Tibial artery (tissue), 4 donors: ENCODE data around the gene KIF6.
"Not testable (repeated sequence)": the region's sequence is repeated elsewhere in the genome, so short reads cannot be mapped to it uniquely, and the experiment has no call there.

Experiments
- DNase-seq, 2 donors: peaks; one replicate each; pipeline ENCODE4 v3.0.0-alpha.2; 2019
- H3K27ac ChIP-seq, 2 donors: fragments of 200-600 bp; sonication (generic) in 1 of 2; 1 replicate in 1 of 2; 2 replicates in 1 of 2; pipeline ENCODE4 v1.5.1; 2018 to 2019; ENCODE audit warnings: mild to moderate bottlenecking in 1 of 2
- H3K27me3 ChIP-seq, 2 donors: fragments of 200-600 bp; sonication (generic) in 1 of 2; one replicate each; pipeline versions ENCODE4 v1.5.1 to v1.6.0; 2016 to 2019
- H3K36me3 ChIP-seq, 3 donors: fragments of 200-600 bp; sonication (generic) in 2 of 3; one replicate each; pipeline ENCODE4 v1.5.1; 2016 to 2019; ENCODE audit warnings: mild to moderate bottlenecking in 2 of 3
- H3K4me1 ChIP-seq, 4 donors: fragments of 200-600 bp; sonication (generic) in 2 of 4; 1 replicate in 3 of 4; 2 replicates in 1 of 4; pipeline ENCODE4 v1.5.1; 2016 to 2019
- H3K4me3 ChIP-seq, 2 donors: fragments of 200-600 bp; sonication (generic) in 1 of 2; 1 replicate in 1 of 2; 2 replicates in 1 of 2; pipeline ENCODE4 v1.5.1; 2018 to 2019; ENCODE audit warnings: mild to moderate bottlenecking in 2 of 2
- H3K9me3 ChIP-seq, 3 donors: fragments of 200-600 bp; sonication (generic) in 1 of 3; one replicate each; pipeline ENCODE4 v1.5.1; 2016 to 2019
- intact Hi-C: fragments of 100-400 bp; cut with DNase I; formaldehyde crosslinking; loops from one replicate; pipeline ENCODE4 v1.15.0; 2023; ENCODE audit warnings: low total_unique reads
- TF ChIP-seq, protein P1 (sequence below), 2 experiments: fragments of 200-600 bp in 1 of 2; fragments of 450-650 bp in 1 of 2; IDR thresholded peaks; one replicate each; pipeline ENCODE4 v1.5.1; 2017 to 2019; ENCODE audit warnings: antibody characterized with exemption in 2 of 2, mild to moderate bottlenecking in 1 of 2, moderate library complexity in 1 of 2

KIF6 gene

GRCh38 chr6:39515006-39515405 lies 210.2 kb downstream of the KIF6 start:
- no peak overlapping the region for H3K4me3 ChIP-seq
- peaks cover 0 to 16% (median 0%) of the 10 kb centered on the region in 4 donors for H3K4me1 ChIP-seq
- no peak overlapping the region for H3K27ac ChIP-seq
- H3K9me3 ChIP-seq = no peaks in the 10 kb centered on the region
- intact Hi-C loops = no loop called here
- DNase-seq = no peak
- no peaks in the 10 kb centered on the region for H3K36me3 ChIP-seq
- H3K27me3 ChIP-seq = no peaks in the 10 kb centered on the region
- TF ChIP-seq, protein P1, sequence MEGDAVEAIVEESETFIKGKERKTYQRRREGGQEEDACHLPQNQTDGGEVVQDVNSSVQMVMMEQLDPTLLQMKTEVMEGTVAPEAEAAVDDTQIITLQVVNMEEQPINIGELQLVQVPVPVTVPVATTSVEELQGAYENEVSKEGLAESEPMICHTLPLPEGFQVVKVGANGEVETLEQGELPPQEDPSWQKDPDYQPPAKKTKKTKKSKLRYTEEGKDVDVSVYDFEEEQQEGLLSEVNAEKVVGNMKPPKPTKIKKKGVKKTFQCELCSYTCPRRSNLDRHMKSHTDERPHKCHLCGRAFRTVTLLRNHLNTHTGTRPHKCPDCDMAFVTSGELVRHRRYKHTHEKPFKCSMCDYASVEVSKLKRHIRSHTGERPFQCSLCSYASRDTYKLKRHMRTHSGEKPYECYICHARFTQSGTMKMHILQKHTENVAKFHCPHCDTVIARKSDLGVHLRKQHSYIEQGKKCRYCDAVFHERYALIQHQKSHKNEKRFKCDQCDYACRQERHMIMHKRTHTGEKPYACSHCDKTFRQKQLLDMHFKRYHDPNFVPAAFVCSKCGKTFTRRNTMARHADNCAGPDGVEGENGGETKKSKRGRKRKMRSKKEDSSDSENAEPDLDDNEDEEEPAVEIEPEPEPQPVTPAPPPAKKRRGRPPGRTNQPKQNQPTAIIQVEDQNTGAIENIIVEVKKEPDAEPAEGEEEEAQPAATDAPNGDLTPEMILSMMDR (IDR thresholded peaks at IDR 0.05) = no peak

DNA sequence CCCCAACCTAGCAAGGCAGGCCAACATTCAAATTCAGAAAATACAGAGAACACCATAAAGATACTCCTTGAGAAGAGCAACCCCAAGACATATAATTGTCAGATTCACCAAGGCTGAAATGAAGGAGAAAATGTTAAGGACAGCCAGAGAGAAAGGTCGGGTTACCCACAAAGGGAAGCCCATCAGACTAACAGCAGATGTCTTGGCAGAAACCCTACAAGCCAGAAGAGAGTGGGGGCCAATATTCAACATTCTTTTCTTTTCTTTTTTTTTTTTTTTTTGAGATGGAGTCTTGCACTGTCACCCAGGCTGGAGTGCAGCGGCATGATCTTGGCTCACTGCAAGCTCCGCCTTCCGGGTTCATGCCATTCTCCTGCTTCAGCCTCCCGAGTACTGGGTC lies 215.4 kb downstream of the KIF6 start:
- intact Hi-C loops, H3K36me3 ChIP-seq, H3K27ac ChIP-seq, H3K27me3 ChIP-seq, H3K4me3 ChIP-seq, H3K4me1 ChIP-seq, DNase-seq, H3K9me3 ChIP-seq: not testable (repeated sequence)

GRCh38 chr6:39508515-39508914 lies 216.7 kb downstream of the KIF6 start:
- H3K27me3 ChIP-seq = no peaks in the 10 kb centered on the region
- H3K9me3 ChIP-seq = peaks cover 0 to 4% (median 0%) of the 10 kb centered on the region in 3 donors
- TF ChIP-seq, protein P1 (IDR thresholded peaks at IDR 0.05) = no peak
- no peaks in the 10 kb centered on the region for H3K4me1 ChIP-seq
- H3K36me3 ChIP-seq = no peaks in the 10 kb centered on the region
- intact Hi-C loops = no loop called here
- H3K4me3 ChIP-seq = no peak overlapping the region
- H3K27ac ChIP-seq = no peak overlapping the region
- DNase-seq = no peak

DNA sequence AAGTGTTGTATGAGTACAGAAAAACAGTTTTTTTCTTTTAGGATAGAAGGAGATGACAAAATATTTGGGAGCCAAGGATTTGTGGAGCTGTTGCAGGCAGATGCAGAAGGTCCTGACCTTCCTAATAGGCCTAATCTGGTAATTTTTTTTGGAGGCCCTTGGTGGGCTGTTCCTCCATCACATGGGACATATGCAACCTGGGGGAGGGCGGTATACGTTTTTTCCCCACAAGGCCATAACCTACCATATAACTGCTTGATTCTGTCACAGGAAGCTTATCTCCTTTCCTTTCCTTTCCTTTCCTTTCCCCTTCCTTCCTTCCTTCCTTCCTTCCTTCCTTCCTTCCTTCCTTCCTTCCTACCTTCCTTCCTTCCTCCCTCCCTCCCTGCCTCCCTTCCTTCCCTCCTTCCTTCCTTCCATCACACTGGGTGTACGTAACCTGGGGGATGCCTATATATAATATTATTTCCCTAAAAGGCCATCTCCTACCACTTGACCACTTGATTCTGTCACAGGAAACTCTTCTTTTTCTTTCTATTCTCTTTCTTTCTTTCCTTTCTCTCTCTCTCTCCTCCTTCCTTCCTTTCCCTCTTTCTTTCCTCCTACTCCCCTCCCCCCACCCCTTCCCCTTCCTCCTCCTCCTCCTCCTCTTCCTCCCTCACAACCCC lies 217.7 kb downstream of the KIF6 start:
- DNase-seq = no peak
- Histone ChIP-seq H3K4me3 (no peak overlapping the region), H3K27ac (no peak overlapping the region), H3K27me3 (no peaks in the 10 kb centered on the region), H3K36me3 (no peaks in the 10 kb centered on the region), H3K4me1 (no peaks in the 10 kb centered on the region), H3K9me3 (peaks cover 0 to 7% (median 5%) of the 10 kb centered on the region in 3 donors)
- intact Hi-C loops = no loop called here
- TF ChIP-seq, protein P1 (IDR thresholded peaks at IDR 0.05) = no peak

DNA sequence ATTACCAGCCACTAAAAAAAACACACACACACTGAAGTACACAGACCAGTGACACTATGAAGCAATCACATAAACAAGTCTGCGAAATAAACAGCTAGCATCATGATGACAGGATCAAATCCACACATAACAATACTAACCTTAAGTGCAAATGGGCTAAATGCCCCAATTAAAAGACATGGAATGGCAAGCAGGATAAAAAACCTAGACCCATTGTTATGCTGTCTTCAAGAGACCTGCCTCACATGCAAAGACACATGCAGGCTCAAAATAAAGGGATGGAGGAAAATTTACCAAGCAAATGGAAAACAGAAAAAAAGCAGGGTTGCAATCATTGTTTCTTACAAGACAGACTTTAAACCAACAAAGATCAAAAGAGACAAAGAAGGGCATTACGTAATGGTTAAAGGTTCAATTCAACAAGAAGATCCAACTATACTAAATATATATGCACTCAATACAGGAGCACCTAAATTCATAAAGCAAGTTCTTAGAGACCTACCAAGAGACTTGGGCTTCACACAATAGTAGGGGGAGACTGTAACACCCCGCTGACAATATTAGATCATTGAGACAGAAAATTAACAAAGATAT lies 222.7 kb downstream of the KIF6 start:
- H3K9me3 ChIP-seq = peaks cover 0 to 23% (median 13%) of the 10 kb centered on the region in 3 donors
- DNase-seq, H3K4me3 ChIP-seq, H3K27ac ChIP-seq, H3K36me3 ChIP-seq, H3K27me3 ChIP-seq, H3K4me1 ChIP-seq, intact Hi-C loops: not testable (repeated sequence)

DNA sequence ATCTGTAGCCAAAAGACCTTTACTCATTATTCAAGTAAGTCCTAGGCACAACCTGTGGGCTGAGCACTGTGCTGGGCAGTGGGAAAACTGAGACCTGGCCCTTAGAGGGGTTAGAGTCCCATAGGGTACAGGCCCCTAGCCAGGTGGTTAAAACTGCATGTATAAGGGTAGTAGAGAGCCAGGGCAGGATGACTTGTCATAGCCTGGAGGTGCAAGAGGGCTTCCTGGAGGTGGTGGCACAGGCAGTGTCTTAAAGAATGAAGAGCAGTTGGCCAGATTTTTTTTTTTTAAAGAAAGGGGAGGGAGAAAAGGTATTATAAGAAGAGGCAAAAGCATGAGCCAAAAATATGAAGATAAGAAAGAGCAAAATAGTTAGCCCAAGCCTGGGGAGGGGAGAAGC lies 226.2 kb downstream of the KIF6 start:
- Histone ChIP-seq H3K27ac (no peak overlapping the region), H3K4me3 (no peak overlapping the region), H3K9me3 (peaks cover 0 to 23% (median 8%) of the 10 kb centered on the region in 3 donors), H3K36me3 (no peaks in the 10 kb centered on the region), H3K4me1 (peaks cover 0 to 16% (median 9%) of the 10 kb centered on the region in 4 donors), H3K27me3 (no peaks in the 10 kb centered on the region)
- intact Hi-C loops = no loop called here
- TF ChIP-seq, protein P1 (IDR thresholded peaks at IDR 0.05) = no peak
- DNase-seq = no peak
